IMR-90 (cell line): ENCODE data around the gene MFSD2B. TPM values are rescaled to one million over a fixed set of nuclear protein-coding genes. Genes with fewer than 3 reads are reported as not detected.

Experiments
- ATAC-seq: fragments of 200-7000 bp; cut with Tn5 transposase; 2 replicates; pipeline ENCODE4 v1.9.1; 2020; ENCODE audit warnings: low read depth, mild to moderate bottlenecking, moderate library complexity
- BruUV-seq: library from RNA; stranded (reverse); fragments of 400-500 nt; replicated peaks from 2 replicates; lab custom pipeline; 2021; lab: Mats Ljungman, UMichigan
- CTCF ChIA-PET: fragments of 300-600 bp; formaldehyde crosslinking; extraction: SDS; loops from one replicate; lab custom pipeline; 2021; ENCODE audit warnings: antibody characterized with exemption; lab: Yijun Ruan, JAX
- POLR2A ChIA-PET: fragments of 300-600 bp; sonication (Branson Sonifier 250); formaldehyde crosslinking; loops from one replicate; lab custom pipeline; 2022; ENCODE audit warnings: antibody characterized with exemption; ENCODE audit not compliant: unreplicated experiment; lab: Charles Lee
- DNase-seq: peaks from one replicate; pipeline ENCODE4 v3.0.0; 2013
- H2AFZ ChIP-seq: replicated peaks from 2 replicates; pipeline ENCODE3; 2013; ENCODE audit warnings: low read length, mild to moderate bottlenecking; ENCODE audit not compliant: poor library complexity
- H2AK5ac ChIP-seq: 2 replicates; pipeline ENCODE4 v1.6.1; 2013; ENCODE audit warnings: low read depth, low read length, inconsistent platforms
- H2AK9ac ChIP-seq: replicated peaks from 2 replicates; pipeline ENCODE3; 2013; ENCODE audit warnings: mild to moderate bottlenecking, low read depth, low read length, moderate library complexity; ENCODE audit not compliant: poor library complexity
- H2BK120ac ChIP-seq: 2 replicates; pipeline ENCODE4 v1.6.1; 2013; ENCODE audit warnings: low read depth, low read length, inconsistent platforms
- H2BK15ac ChIP-seq: 3 replicates; pipeline ENCODE4 v1.6.1; 2013; ENCODE audit warnings: low read depth, low read length, inconsistent platforms
- H2BK20ac ChIP-seq: 2 replicates; pipeline ENCODE4 v1.6.1; 2013; ENCODE audit warnings: low read depth, mild to moderate bottlenecking, inconsistent platforms, low read length, moderate library complexity
- H2BK5ac ChIP-seq: 2 replicates; pipeline ENCODE4 v1.6.1; 2013; ENCODE audit warnings: mild to moderate bottlenecking, low read depth, low read length, inconsistent platforms; ENCODE audit not compliant: poor library complexity, severe bottlenecking
- H3K14ac ChIP-seq: replicated peaks from 2 replicates; pipeline ENCODE4 v1.6.1; 2013; ENCODE audit warnings: low read depth, low read length, inconsistent platforms
- H3K18ac ChIP-seq: 2 replicates; pipeline ENCODE4 v1.6.1; 2013; ENCODE audit warnings: low read depth, low read length, control low read depth
- H3K23ac ChIP-seq: 2 replicates; pipeline ENCODE4 v1.6.1; 2013; ENCODE audit warnings: low read depth, low read length, inconsistent platforms
- H3K27ac ChIP-seq: 2 replicates; pipeline ENCODE4 v1.5.1; 2013; ENCODE audit warnings: mild to moderate bottlenecking, control low read depth, low read length; ENCODE audit not compliant: insufficient read depth
- H3K27me3 ChIP-seq: 2 replicates; pipeline ENCODE4 v1.6.1; 2013; ENCODE audit warnings: low read length; ENCODE audit not compliant: control insufficient read depth, insufficient read depth
- H3K36me3 ChIP-seq: 2 replicates; pipeline ENCODE4 v1.6.1; 2013; ENCODE audit warnings: low read length, mixed read lengths; ENCODE audit not compliant: control insufficient read depth, insufficient read depth
- H3K4ac ChIP-seq: 2 replicates; pipeline ENCODE4 v1.6.1; 2013; ENCODE audit warnings: low read depth, low read length, inconsistent platforms
- H3K4me1 ChIP-seq: 2 replicates; pipeline ENCODE4 v1.6.1; 2013; ENCODE audit warnings: low read length, mixed read lengths; ENCODE audit not compliant: control insufficient read depth, insufficient read depth
- H3K4me2 ChIP-seq: 2 replicates; pipeline ENCODE4 v1.6.1; 2013; ENCODE audit warnings: low read depth, mild to moderate bottlenecking, control low read depth, low read length, moderate library complexity
- H3K4me3 ChIP-seq: 2 replicates; pipeline ENCODE4 v1.5.1; 2013; ENCODE audit warnings: low read depth, mild to moderate bottlenecking, control low read depth, low read length, moderate library complexity; ENCODE audit not compliant: insufficient read depth
- H3K56ac ChIP-seq: 2 replicates; pipeline ENCODE4 v1.6.1; 2013; ENCODE audit warnings: low read length, inconsistent platforms; ENCODE audit not compliant: insufficient read depth; ENCODE audit errors: extremely low read depth
- H3K79me1 ChIP-seq, 2 experiments: 2 replicates each; pipeline ENCODE4 v1.6.1; 2013; ENCODE audit warnings: low read length in 2 of 2, inconsistent platforms in 1 of 2, low read depth in 1 of 2
- H3K9ac ChIP-seq: 2 replicates; pipeline ENCODE4 v1.6.1; 2013; ENCODE audit warnings: low read depth, low read length, control low read depth
- H3K9me1 ChIP-seq: 2 replicates; pipeline ENCODE4 v1.6.1; 2013; ENCODE audit warnings: low read length, inconsistent platforms; ENCODE audit not compliant: insufficient read depth
- H3K9me3 ChIP-seq: 2 replicates; pipeline ENCODE4 v1.6.1; 2013; ENCODE audit warnings: low read length; ENCODE audit not compliant: control insufficient read depth, insufficient read depth
- H4K20me1 ChIP-seq: 2 replicates; pipeline ENCODE4 v1.6.1; 2013; ENCODE audit warnings: low read length, inconsistent platforms; ENCODE audit not compliant: insufficient read depth
- H4K5ac ChIP-seq: 2 replicates; pipeline ENCODE4 v1.6.1; 2013; ENCODE audit warnings: mild to moderate bottlenecking, low read depth, low read length, control low read depth
- H4K8ac ChIP-seq, 2 experiments: 2 replicates each; pipeline ENCODE4 v1.6.1; 2013; ENCODE audit warnings: low read depth in 2 of 2, low read length in 2 of 2, control low read depth in 1 of 2, inconsistent platforms in 1 of 2
- H4K91ac ChIP-seq: 2 replicates; pipeline ENCODE4 v1.6.1; 2013; ENCODE audit warnings: low read depth, low read length, inconsistent platforms; ENCODE audit not compliant: insufficient read depth
- MAFK ChIP-seq: IDR thresholded peaks from 2 replicates; pipeline ENCODE4 v1.6.1; 2012; ENCODE audit warnings: low read depth, low read length, improper control_type of control experiment
- MXI1 ChIP-seq: IDR thresholded peaks from 2 replicates; pipeline ENCODE4 v1.6.1; 2012; ENCODE audit warnings: low read depth, mild to moderate bottlenecking, low read length, moderate library complexity, borderline replicate concordance
- RAD21 ChIP-seq: IDR thresholded peaks from 2 replicates; pipeline ENCODE4 v1.6.1; 2012; ENCODE audit warnings: low read length, improper control_type of control experiment
- RFX5 ChIP-seq: IDR thresholded peaks from 2 replicates; pipeline ENCODE4 v1.8.0; 2012; ENCODE audit warnings: low read depth, mild to moderate bottlenecking, low read length, moderate library complexity
- WGBS, 2 experiments: methylation state at CpG; one replicate each; pipeline versions ENCODE4 v1.1.5 to v1.1.7; 2013; ENCODE audit warnings: missing lambda C conversion rate in 2 of 2; ENCODE audit not compliant: insufficient read length in 1 of 2; ENCODE audit errors: extremely low coverage in 2 of 2; 5-methylcytosine and 5-hydroxymethylcytosine counted together
- dilution Hi-C: fragments of 300-500 bp; cut with HindIII; formaldehyde crosslinking; loops from one replicate; pipeline ENCODE4 v1.14.3; 2018; ENCODE audit warnings: low sequenced_read_pairs; ENCODE audit not compliant: unreplicated experiment
- in situ Hi-C: fragments of 300-500 bp; cut with MboI; formaldehyde crosslinking; loops from 3 replicates; pipeline ENCODE4 v1.14.3; 2019; ENCODE audit warnings: low sequenced_read_pairs, inconsistent platforms, mixed read lengths
- intact Hi-C: fragments of 100-400 bp; cut with micrococcal nuclease; formaldehyde crosslinking; loops from 2 replicates; pipeline ENCODE4 v1.10.0; 2022
- polyA plus RNA-seq, 3 experiments: library from polyadenylated mRNA; depleted of rRNA; stranded (reverse); fragments of >200 nt; gene quantifications; 2 replicates each; pipeline ENCODE4 v1.2.3, GENCODE V29; 2012; ENCODE audit warnings: low replicate concordance in 1 of 3
- total RNA-seq: library from RNA; depleted of rRNA; stranded (reverse); fragments of >200 nt; gene quantifications from 2 replicates; pipeline ENCODE4 v1.2.3, GENCODE V29; 2012

Gene MFSD2B
- total and polyA plus RNA-seq, 2 of the 4 experiments (the other 2 are of a cell fraction) = 0.05 TPM; not detected in 1

DNA sequence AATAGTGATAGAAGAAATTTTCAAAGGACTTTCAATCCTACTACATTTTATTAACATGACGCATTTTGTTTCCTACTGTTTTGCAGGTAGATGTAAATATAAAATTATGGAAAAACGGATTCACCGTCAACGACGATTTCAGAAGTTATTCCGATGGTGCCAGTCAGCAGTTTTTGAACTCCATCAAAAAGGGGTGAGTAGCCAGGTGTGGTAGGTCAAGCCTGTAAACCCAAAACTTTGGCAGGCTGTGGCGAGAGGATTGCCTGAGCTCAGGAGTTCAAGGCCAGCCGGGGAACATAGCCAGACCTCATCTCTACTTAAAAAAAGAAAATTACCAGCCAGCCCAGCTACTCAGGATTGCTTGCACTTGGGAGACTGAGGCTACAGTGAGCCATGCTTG is 33.0 kb upstream of the MFSD2B start:
- H3K4me2 ChIP-seq = no peak overlapping the region
- CTCF ChIA-PET = no interaction called here
- H4K5ac ChIP-seq = no peak overlapping the region
- H3K14ac ChIP-seq = no peak overlapping the region
- H4K91ac ChIP-seq = no peak overlapping the region
- H3K27me3 ChIP-seq = no peaks in the 10 kb centered on the region
- no peak overlapping the region for H2AK5ac ChIP-seq
- 92% methylated on average over 5 of the region's 8 CpGs; no CpG with 5 or more reads in 1 of the 2 experiments for WGBS, 2 experiments
- H2AK9ac ChIP-seq = no peak overlapping the region
- TF ChIP-seq RFX5 = no peak
- peak; percentile 41; the same call in 1 of the 2 replicates for TF ChIP-seq MAFK
- TF ChIP-seq MXI1 = no peak
- TF ChIP-seq RAD21 = no peak
- no peak overlapping the region for H3K18ac ChIP-seq
- no peak overlapping the region for H2AFZ ChIP-seq
- H4K8ac ChIP-seq = no peak overlapping the region
- peaks cover 17% of the 10 kb centered on the region for H3K36me3 ChIP-seq
- no peak overlapping the region for H3K4ac ChIP-seq
- no TSS peak for BruUV-seq
- H2BK120ac ChIP-seq = no peak overlapping the region
- no peaks in the 10 kb centered on the region for H3K9me3 ChIP-seq
- H4K20me1 ChIP-seq = no peaks in the 10 kb centered on the region
- intact Hi-C loops = no loop called here
- ATAC-seq = no peak
- DNase-seq = no peak
- H3K4me3 ChIP-seq = no peak overlapping the region
- H3K27ac ChIP-seq = no peak overlapping the region
- no peak overlapping the region for H3K23ac ChIP-seq
- POLR2A ChIA-PET = no interaction called here
- H3K9me1 ChIP-seq = no peaks in the 10 kb centered on the region
- H3K4me1 ChIP-seq = no peaks in the 10 kb centered on the region
- peaks cover 3 to 4% of the 10 kb centered on the region in 2 experiments; a peak in 1 of 4 replicates for H3K79me1 ChIP-seq
- no peak overlapping the region for H3K9ac ChIP-seq
- H2BK20ac ChIP-seq = no peak overlapping the region
- no peak overlapping the region for H2BK5ac ChIP-seq
- in situ Hi-C loops = no loop called here
- dilution Hi-C loops = no loop called here
- no peak overlapping the region for H3K56ac ChIP-seq
- H2BK15ac ChIP-seq = no peak overlapping the region
